Activated CD8-positive, alpha-beta memory T cell treated with anti-CD3 and anti-CD28 coated beads for 36 hours (primary cell): Measurements from ENCODE around the gene PRKCZ. TPM values are rescaled to one million over a fixed set of nuclear protein-coding genes. Genes with fewer than 3 reads are reported as not detected.

ENCODE experiments used
- CTCF ChIA-PET: fragments of 350-600 bp; sonication (Branson Sonifier 250); formaldehyde crosslinking; loops from one replicate; lab custom pipeline; 2021; ENCODE audit warnings: antibody characterized with exemption; lab: Charles Lee
- POLR2A ChIA-PET: fragments of 350-600 bp; sonication (Branson Sonifier 250); formaldehyde crosslinking; loops from one replicate; lab custom pipeline; 2021; ENCODE audit warnings: antibody characterized with exemption; lab: Charles Lee
- total RNA-seq, 2 experiments: library from RNA; stranded (reverse); gene quantifications; one replicate each; pipeline ENCODE4 v1.2.3, GENCODE V29; 2021

PRKCZ gene
- total RNA-seq, 2 experiments from 2014 or later: 12.6 to 13.2 TPM

- CTCF ChIA-PET: interaction anchor here (0.7 kb wide), 2 partner anchors 292 to 612 kb away, joined by 3 to 7 read pairs; no protein-coding TSS in a partner anchor
- POLR2A ChIA-PET: no interaction called here
Observed at GRCh38 chr1:2188336-2188735, 138.1 kb downstream of the PRKCZ start.

GRCh38 chr1:2189459-2190425 lies 139.5 kb downstream of the PRKCZ start:
- ChIA-PET CTCF (interaction anchor here (3.1 kb wide), 1 partner anchor 192 kb away, joined by 12 read pairs; no protein-coding TSS in a partner anchor), POLR2A (interaction anchor here (0.6 to 0.8 kb wide), 3 partner anchors 38 to 192 kb away, joined by 3 read pairs; no protein-coding TSS in a partner anchor)

DNA sequence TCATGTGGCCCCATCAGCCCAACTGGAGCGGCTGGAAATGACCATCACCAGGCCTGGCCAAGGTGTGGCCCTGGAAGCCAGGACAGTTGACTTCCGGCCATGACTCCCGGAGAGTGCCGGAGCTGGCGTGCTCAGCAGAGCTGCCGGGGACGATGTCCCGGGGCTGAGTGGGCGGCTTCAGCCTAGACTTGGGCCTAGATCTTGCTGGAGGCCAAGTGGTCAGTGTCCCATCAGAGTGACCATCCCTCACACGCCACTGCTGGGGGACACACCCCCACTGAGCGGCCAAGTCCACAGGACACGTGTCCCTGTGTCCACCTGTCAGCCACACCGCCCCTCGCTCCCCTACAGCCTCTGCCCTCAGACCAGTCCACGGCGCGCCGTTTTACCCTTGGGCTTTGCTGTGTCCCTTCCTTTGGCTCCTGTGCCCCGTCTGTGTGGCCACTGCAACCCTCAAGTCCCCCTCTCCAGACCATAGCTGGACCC lies 140.3 kb downstream of the PRKCZ start:
- ChIA-PET CTCF (interaction anchor here (3.1 kb wide), 1 partner anchor 191 kb away, joined by 12 read pairs; no protein-coding TSS in a partner anchor), POLR2A (no interaction called here)

DNA sequence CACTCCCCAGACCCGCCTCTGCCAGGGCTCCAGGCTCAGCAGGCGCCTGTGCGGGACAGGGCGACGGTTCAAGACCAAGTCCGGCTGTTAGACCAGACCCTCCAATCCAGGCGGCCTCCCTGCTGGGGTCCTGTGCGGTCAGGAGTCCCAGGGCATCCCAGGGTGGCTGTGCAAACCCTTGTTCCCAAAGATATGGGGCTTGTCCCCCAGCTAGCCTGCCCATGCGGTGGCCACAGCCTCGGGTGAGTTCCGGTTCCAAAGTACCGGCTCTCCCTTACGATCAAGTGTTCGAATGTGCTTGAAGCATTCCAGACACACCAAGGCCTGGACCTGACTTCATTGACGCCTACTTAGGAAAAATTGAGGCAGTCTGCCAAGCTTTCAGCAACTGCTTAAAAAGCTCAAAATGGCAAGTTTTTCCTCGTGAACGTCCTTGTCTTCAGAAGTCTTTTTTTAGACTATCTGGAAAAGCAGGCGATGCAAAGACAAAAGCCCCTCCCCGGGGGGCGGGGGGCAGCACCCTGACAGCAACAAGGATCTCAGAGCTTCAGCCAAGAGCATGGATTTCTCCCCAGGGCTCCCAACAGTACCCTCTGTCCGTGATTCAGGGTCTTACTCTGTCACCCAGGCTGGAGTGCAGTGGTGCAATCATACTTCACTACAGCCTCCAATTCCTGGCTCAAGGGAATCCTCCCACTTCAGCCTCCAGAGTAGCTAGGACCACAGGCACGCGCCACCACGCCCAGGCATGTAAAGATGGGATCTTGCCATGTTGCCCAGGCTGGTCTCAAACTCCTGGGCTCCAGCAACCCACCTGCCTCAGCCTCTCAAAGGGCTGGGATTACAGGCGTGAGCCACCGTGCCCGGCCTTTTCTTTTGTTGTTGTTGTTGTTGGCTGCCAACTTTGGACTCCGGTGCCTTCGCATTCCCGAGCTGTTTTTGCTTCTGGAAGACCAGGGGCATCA lies 142.1 kb downstream of the PRKCZ start:
- POLR2A ChIA-PET: no interaction called here
- CTCF ChIA-PET: interaction anchor here (0.6 to 1.4 kb wide), 3 partner anchors 26 to 424 kb away, joined by 3 to 5 read pairs (median 4); partner anchors contain the start of gene SKI

DNA sequence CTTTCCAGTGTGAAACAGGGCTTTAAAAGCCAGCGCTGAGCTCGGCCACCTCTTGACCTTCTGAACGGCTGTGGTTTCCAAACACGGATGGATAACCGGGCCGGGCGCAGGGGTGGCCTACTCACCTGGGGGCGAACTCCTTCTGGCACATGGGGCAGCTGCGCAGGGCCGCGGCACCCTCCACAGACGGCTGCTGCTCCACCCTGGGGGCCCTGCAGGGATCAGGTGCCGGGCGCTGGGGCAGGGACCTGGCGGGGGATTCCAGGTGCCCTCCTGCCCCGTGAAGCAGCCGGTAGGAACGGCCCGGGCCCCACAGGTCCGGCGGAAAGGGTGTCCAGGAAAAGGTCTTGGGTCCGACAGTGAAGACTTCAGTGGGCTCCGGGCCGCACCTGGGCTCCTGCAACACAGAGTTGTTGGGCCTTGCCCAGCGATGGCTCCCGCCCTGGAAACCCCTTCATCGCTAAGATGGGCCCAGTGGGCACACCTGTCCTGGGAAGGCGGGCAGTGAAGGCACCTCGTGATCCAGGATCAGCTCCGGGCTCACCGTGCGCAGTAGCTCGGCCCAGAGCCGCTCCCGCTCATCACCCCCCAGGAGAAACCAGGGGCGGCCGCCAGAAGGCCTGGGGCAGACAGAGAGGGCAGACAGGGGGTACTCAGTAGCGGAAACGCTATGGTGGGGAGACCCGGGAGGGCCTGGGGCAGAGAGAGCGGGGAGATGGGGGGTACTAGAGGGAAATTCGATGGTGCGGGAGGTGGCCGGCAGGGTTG lies 143.5 kb downstream of the PRKCZ start:
- ChIA-PET POLR2A (no interaction called here), CTCF (interaction anchor here (2.1 to 4.0 kb wide), 2 partner anchors 187 to 385 kb away, joined by 7 to 75 read pairs; no protein-coding TSS in a partner anchor)

DNA sequence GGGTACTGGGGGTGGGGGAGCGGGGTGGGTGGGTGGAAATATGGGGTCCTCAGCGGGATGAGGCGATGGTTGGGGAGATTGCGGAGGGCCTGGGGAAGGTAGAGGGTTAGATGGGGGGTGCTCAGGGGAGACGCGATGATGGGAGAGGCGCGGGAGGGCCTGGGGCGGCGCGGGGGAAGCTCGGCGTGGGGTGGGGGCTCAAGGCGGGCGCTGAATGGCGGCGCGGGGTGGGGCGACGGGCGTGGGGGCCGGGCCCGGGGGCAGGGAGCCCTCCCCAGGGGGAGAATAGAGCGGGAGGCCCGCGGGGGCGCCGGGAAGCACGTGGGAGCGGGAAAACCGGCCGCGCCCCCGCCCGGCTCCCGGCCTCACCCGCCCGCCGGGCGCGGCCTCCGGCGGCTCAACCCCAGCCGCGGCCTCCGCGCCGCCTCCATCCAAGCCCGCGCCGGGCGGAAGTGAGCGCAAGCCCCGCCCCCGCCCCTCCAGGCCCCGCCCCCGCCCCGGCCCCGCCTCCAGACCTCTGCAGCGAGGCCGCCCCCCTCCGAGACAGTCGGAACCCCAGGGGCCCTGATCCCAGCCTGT lies 144.2 kb downstream of the PRKCZ start, which contains the start of gene FAAP20:
FAAP20 (minus strand) TSS at position 454 of the 579 bp plus-strand sequence; CDS start at position 431, 23 bp downstream.
- CTCF ChIA-PET: interaction anchor here (0.7 to 4.0 kb wide), 30 partner anchors 9 to 384 kb away, joined by 3 to 75 read pairs (median 4); no protein-coding TSS in a partner anchor
- POLR2A ChIA-PET: interaction anchor here (0.7 to 1.8 kb wide), 6 partner anchors 35 to 280 kb away, joined by 3 to 11 read pairs (median 4); partner anchors contain the start of genes MORN1 and RER1

DNA sequence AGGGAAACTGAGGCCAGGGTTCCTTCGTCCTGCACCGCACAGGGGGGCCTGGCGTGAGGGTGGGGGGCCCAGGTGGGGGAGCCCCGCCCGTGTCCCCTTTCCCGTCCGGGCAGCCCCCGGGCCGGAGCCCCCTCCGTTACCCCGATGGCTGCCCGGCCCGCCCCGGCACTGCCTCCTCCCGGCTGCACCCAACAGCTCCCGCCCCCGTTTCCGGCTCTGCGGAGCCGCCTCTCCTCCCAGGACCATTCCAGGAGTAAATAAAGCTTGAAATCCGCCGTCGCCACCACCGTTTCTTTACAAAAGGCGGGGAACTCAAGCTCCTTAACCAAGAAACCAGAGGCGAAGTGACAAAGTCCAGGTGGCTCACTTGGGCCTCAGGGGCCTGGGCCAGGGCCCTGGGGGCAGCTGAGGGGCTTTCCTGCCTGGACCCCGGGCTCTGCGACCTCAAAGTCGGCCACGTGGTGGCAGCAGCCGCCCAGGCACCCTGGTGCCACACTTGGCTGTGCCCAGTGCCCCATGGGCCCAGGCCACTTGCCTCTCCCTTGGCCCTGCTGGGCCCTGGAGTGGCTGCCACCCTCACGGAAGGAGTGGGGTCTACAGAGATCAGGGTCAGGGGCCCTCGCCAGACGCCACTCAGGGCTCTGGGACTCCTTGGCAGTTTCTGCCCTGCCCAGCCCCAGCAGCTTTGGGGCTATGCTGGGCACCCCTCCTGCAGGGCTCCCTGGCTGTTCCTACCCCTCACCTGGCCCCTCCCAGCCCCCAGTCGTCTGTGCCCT lies 144.9 kb downstream of the PRKCZ start:
- ChIA-PET POLR2A (interaction anchor here (0.7 to 1.8 kb wide), 6 partner anchors 34 to 279 kb away, joined by 3 to 11 read pairs (median 4); partner anchors contain the start of genes MORN1 and RER1), CTCF (interaction anchor here (0.6 to 4.0 kb wide), 33 partner anchors 8 to 384 kb away, joined by 3 to 75 read pairs (median 4); no protein-coding TSS in a partner anchor)

- ChIA-PET CTCF (interaction anchor here (0.9 to 4.0 kb wide), 14 partner anchors 32 to 352 kb away, joined by 3 to 75 read pairs (median 6); no protein-coding TSS in a partner anchor), POLR2A (interaction anchor here (0.9 to 1.8 kb wide), 5 partner anchors 33 to 219 kb away, joined by 3 to 11 read pairs (median 6); partner anchors contain the start of genes MORN1 and RER1)
Observed at GRCh38 chr1:2195785-2196184, 145.6 kb downstream of the PRKCZ start.

- ChIA-PET POLR2A (interaction anchor here (0.9 kb wide), 1 partner anchor 218 kb away, joined by 7 read pairs; no protein-coding TSS in a partner anchor), CTCF (interaction anchor here (2.2 to 4.0 kb wide), 2 partner anchors 118 to 184 kb away, joined by 13 to 75 read pairs; no protein-coding TSS in a partner anchor)
Observed at GRCh38 chr1:2196901-2197638, 146.9 kb downstream of the PRKCZ start.

DNA sequence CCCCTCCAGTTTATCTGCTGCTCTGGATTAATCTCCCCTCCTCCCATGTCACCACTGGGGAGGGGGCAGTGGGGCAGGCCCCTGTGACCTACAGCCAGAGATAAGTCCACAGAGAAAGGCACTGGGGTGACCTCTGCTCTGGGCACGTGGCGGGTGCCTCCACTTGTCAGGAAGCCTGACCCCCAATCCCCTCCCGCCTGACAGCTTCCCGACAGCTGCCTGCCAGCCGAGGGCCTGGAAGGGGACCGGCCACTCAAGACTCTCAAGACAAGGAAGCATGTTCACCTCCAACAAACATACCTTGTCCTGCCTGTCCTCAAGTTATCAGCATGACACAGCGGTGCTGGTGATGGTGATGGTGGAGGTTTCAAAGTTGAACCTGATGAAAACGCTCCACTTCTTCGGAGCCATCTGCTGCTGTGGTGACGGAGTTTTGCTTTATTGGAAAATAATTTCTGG lies 147.5 kb downstream of the PRKCZ start:
- POLR2A ChIA-PET: no interaction called here
- CTCF ChIA-PET: interaction anchor here (4.0 kb wide), 1 partner anchor 183 kb away, joined by 75 read pairs; no protein-coding TSS in a partner anchor

DNA sequence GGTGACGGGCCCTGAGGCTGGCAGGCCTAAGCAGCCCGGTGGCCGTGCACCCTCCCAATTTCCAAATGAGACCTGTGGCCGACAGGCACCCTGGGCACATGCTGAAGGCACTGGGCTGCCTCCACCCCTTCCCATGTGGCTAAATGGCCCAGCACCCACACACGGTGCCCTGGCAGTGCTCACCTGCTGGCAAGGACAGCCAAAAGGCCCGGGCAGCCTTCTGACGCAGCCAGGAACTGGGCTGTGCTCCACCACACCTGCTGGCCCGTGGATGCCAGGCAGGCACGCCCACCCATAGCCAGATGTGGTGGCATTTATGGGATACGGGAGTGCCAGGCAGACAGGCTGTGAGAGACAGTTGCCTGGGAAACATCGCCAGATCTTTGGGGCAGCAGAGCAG lies 148.4 kb downstream of the PRKCZ start:
- POLR2A ChIA-PET: interaction anchor here (1.1 to 2.4 kb wide), 3 partner anchors 29 to 193 kb away, joined by 3 to 19 read pairs (median 4); partner anchors contain the start of genes MORN1 and RER1
- CTCF ChIA-PET: interaction anchor here (0.9 to 3.2 kb wide), 5 partner anchors 14 to 214 kb away, joined by 3 to 16 read pairs (median 3); partner anchors contain the start of gene PEX10

DNA sequence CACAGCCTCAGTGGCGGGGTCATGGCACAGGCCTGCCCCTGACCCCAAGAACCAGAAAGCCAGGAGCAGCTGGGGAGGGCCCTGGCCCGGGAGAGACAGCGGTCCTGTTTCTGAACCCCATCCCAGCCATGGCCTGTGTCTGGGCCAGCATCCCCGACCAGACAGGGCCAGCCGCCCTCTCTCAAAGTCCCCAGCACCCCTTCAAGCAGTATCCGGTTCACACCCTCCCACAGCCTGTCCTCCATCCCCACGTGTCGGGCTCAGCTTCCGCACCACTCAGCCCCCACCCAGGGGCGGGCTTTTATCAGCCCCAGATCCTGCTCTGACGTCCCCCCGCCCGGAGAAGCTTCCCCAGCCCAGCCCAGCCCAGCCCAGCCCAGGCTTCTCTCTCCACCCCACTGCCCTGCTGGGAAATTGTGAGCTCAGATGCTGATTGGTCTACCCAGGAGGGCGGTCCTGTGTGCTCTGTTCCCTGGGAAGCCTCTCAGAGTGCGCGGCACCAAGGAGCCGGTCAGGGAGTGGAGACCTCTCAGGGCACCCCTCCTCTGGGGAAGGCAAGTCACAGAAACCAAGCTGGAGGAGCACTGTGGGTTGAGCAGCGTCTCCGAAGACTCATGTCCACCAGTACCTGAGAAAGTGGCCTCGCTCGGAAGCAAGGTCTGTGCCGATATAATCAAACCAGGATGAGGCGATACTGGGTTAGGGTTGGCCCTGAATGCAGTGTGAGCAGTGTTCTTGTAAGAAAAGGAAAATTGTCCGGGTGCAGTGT lies 149.0 kb downstream of the PRKCZ start:
- CTCF ChIA-PET: interaction anchor here (0.9 to 3.2 kb wide), 7 partner anchors 14 to 214 kb away, joined by 3 to 16 read pairs (median 5); partner anchors contain the start of gene PEX10
- POLR2A ChIA-PET: interaction anchor here (0.6 to 2.4 kb wide), 5 partner anchors 28 to 192 kb away, joined by 3 to 19 read pairs (median 4); partner anchors contain the start of genes MORN1 and RER1

DNA sequence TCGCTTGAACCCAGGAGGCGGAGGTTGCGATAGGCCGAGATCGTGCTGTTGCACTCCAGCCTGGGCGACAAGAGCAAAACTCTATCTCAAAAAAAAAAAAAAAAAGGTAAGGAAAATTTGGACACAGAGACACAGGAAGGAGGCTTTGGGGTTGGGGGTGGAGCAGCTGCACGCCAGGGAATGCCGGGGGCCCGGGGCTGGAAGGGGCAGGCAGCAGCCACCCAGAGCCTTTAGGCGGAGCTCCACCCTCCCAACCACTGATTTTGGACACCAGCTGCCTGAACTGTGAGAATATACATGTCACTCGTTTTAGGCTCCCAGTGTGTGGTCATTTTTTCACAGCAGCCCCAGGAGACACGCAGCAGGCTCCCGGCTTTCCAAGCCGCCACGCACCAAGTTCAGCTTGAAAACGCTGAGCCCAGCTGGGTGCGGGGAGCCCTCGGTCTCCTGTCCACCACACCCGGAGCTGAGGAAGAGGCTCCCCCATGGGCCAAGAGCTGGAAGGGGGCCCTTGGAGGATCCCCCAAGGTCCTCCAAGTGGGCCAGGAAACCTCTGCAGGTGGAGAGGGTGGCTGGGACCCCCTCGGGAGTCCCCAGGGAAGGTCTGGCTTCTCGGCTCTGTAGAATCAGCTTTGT lies 150.2 kb downstream of the PRKCZ start:
- ChIA-PET CTCF (interaction anchor here (0.5 to 3.2 kb wide), 4 partner anchors 12 to 189 kb away, joined by 4 to 16 read pairs (median 6); no protein-coding TSS in a partner anchor), POLR2A (interaction anchor here (2.4 kb wide), 1 partner anchor 29 kb away, joined by 19 read pairs; no protein-coding TSS in a partner anchor)
